OCI-LY7 (cell line): ENCODE data around the gene INO80E.

Experiments used
- CTCF ChIP-seq: fragments of 200-600 bp; sonication (generic); conservative IDR thresholded peaks from 2 replicates; pipeline ENCODE4 v1.5.1; 2014; ENCODE audit warnings: mild to moderate bottlenecking, antibody characterized with exemption, low read length, moderate library complexity, mixed read lengths
- EZH2phosphoT487 ChIP-seq: fragments of 200-600 bp; sonication (generic); IDR thresholded peaks from 2 replicates; pipeline ENCODE4 v1.6.1; 2018; ENCODE audit warnings: low read depth, borderline replicate concordance, mild to moderate bottlenecking, mixed run types, antibody characterized with exemption, low read length, moderate library complexity, mixed read lengths

GRCh38 chr16:29986931-29987330, 9.1 kb upstream of the INO80E start:
- TF ChIP-seq CTCF (no peak), EZH2phosphoT487 (no peak)
